Measurements from ENCODE around the gene MEN1. TPM values are rescaled to one million over a fixed set of nuclear protein-coding genes. Genes with fewer than 3 reads are reported as not detected.

The MEN1 gene
- polyA plus RNA-seq, 1 donor (not counting 4 experiments of a cell fraction or from before 2014, with no cell fraction given): 14.2 TPM

DNA sequence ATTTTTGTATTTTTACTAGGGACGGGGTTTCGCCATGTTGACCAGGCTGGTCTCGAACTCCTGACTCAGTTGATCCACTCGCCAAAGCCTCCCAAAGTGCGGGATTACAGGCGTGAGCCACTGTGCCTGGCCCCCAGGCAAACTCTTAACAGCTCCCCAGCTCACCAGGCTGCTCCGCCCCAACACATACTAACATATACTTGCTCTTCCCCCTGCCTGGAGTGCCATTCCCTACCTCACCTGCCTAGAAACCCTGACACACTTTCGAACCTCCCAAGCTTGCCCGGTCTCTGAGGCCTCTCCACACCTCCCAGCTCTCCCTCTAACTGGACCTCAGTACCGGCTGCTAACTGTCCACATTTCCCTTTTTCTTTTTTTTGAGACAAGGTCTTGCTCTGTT, 15.8 kb downstream of the MEN1 start:
- peaks cover 2% of the 10 kb centered on the region for H3K9me1 ChIP-seq (ENCODE audit: control insufficient read depth, extremely low read depth, insufficient read depth, low read length)
- H3K4me1 ChIP-seq (ENCODE audit: control insufficient read depth, extremely low read depth, insufficient read depth, low read length): no peaks in the 10 kb centered on the region
- dilution Hi-C loops (cut with MboI; ENCODE audit: extremely low pct_ligation_motif_present, low sequenced_read_pairs): no loop called here
- H4K20me1 ChIP-seq (ENCODE audit: control insufficient read depth, extremely low read depth, insufficient read depth, low read length): no peaks in the 10 kb centered on the region
- DNase-seq (ENCODE audit: low read depth, low spot score) (no peak), FAIRE-seq (no peak)
- no peak overlapping the region for H2AFZ ChIP-seq (ENCODE audit: control insufficient read depth, low read length)
- H3K27me3 ChIP-seq (ENCODE audit: control insufficient read depth, extremely low read depth, insufficient read depth, low read length): no peaks in the 10 kb centered on the region
- H3K79me2 ChIP-seq (ENCODE audit: control insufficient read depth, insufficient read depth, low read length): no peaks in the 10 kb centered on the region
- no peak for TF ChIP-seq EZH2 (IDR thresholded peaks at IDR 0.05; ENCODE audit: low read length)
- TF ChIP-seq, protein P1, sequence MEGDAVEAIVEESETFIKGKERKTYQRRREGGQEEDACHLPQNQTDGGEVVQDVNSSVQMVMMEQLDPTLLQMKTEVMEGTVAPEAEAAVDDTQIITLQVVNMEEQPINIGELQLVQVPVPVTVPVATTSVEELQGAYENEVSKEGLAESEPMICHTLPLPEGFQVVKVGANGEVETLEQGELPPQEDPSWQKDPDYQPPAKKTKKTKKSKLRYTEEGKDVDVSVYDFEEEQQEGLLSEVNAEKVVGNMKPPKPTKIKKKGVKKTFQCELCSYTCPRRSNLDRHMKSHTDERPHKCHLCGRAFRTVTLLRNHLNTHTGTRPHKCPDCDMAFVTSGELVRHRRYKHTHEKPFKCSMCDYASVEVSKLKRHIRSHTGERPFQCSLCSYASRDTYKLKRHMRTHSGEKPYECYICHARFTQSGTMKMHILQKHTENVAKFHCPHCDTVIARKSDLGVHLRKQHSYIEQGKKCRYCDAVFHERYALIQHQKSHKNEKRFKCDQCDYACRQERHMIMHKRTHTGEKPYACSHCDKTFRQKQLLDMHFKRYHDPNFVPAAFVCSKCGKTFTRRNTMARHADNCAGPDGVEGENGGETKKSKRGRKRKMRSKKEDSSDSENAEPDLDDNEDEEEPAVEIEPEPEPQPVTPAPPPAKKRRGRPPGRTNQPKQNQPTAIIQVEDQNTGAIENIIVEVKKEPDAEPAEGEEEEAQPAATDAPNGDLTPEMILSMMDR (optimal IDR thresholded peaks at IDR 0.05 in 1 of 3, IDR thresholded peaks at IDR 0.05 in 1 of 3, conservative IDR thresholded peaks at IDR 0.05 in 1 of 3; ENCODE audit: extremely low read depth in 1 of 3, insufficient read depth in 2 of 3, low read length in 3 of 3): no peak
- peaks cover 0 to 5% of the 10 kb centered on the region in 2 experiments for H3K36me3 ChIP-seq (ENCODE audit: control insufficient read depth in 2 of 2, extremely low read depth in 1 of 2, insufficient read depth in 2 of 2, low read length in 2 of 2)
- H3K9ac ChIP-seq (ENCODE audit: control insufficient read depth, extremely low read depth, insufficient read depth, low read length): no peak overlapping the region
- H3K4me3 ChIP-seq (ENCODE audit: control insufficient read depth in 2 of 3, extremely low read depth in 1 of 3, insufficient read depth in 2 of 3, low read depth in 1 of 3, low read length in 3 of 3): no peak overlapping the region
- H3K27ac ChIP-seq (ENCODE audit: control insufficient read depth, insufficient read depth, low read length): no peak overlapping the region
- H3K9me3 ChIP-seq (ENCODE audit: control insufficient read depth, low read depth, low read length): no peaks in the 10 kb centered on the region
- H3K4me2 ChIP-seq (ENCODE audit: control insufficient read depth, extremely low read depth, insufficient read depth, low read depth, low read length): no peak overlapping the region

- dilution Hi-C loops (cut with MboI; ENCODE audit: extremely low pct_ligation_motif_present, low sequenced_read_pairs): no loop called here
- Histone ChIP-seq H3K79me2 (ENCODE audit: control insufficient read depth, insufficient read depth, low read length) (no peaks in the 10 kb centered on the region), H3K9me1 (ENCODE audit: control insufficient read depth, extremely low read depth, insufficient read depth, low read length) (peaks cover 2% of the 10 kb centered on the region), H3K27ac (ENCODE audit: control insufficient read depth, insufficient read depth, low read length) (no peak overlapping the region), H3K36me3 (ENCODE audit: control insufficient read depth in 2 of 2, extremely low read depth in 1 of 2, insufficient read depth in 2 of 2, low read length in 2 of 2) (peaks cover 0 to 6% of the 10 kb centered on the region in 2 experiments), H3K4me3 (ENCODE audit: control insufficient read depth in 2 of 3, extremely low read depth in 1 of 3, insufficient read depth in 2 of 3, low read depth in 1 of 3, low read length in 3 of 3) (no peak overlapping the region), H3K9me3 (ENCODE audit: control insufficient read depth, low read depth, low read length) (no peaks in the 10 kb centered on the region), H2AFZ (ENCODE audit: control insufficient read depth, low read length) (no peak overlapping the region), H3K4me2 (ENCODE audit: control insufficient read depth, extremely low read depth, insufficient read depth, low read depth, low read length) (no peak overlapping the region), H3K4me1 (ENCODE audit: control insufficient read depth, extremely low read depth, insufficient read depth, low read length) (no peaks in the 10 kb centered on the region), H3K9ac (ENCODE audit: control insufficient read depth, extremely low read depth, insufficient read depth, low read length) (no peak overlapping the region), H3K27me3 (ENCODE audit: control insufficient read depth, extremely low read depth, insufficient read depth, low read length) (no peaks in the 10 kb centered on the region), H4K20me1 (ENCODE audit: control insufficient read depth, extremely low read depth, insufficient read depth, low read length) (no peaks in the 10 kb centered on the region)
- no peak for DNase-seq (ENCODE audit: low read depth, low spot score)
- FAIRE-seq: no peak
- TF ChIP-seq, protein P1 (optimal IDR thresholded peaks at IDR 0.05 in 1 of 3, IDR thresholded peaks at IDR 0.05 in 1 of 3, conservative IDR thresholded peaks at IDR 0.05 in 1 of 3; ENCODE audit: extremely low read depth in 1 of 3, insufficient read depth in 2 of 3, low read length in 3 of 3): no peak
Observed at GRCh38 chr11:64793271-64794160, 16.8 kb downstream of the MEN1 start.

All from keratinocyte (primary cell).